HTERT RPE-1 (cell line): ENCODE data around the gene SH3TC1.

Experiments used
- in situ Hi-C: fragments of 300-500 bp; cut with MboI; formaldehyde crosslinking; loops from 4 replicates; pipeline ENCODE4 v1.14.3; 2020; ENCODE audit warnings: low sequenced_read_pairs

SH3TC1 gene

DNA sequence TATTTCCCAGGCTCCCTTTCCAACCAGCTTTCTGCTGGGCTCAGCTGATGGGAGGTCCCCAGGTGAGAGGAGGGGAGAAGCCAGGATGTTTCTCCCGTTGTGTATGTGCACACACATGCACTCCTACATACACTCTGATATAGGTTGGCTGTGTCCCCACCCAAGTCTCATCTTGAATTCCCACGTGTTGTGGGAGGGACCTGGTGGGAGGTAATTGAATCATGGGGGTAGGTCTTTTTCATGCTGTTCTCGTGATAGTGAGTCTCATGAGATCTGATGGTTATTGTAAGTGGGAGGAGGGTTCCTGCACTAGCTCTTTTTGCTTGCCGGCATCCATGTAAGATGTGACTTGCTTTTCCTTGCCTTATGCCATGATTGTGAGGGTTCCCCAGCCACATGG lies 58.8 kb downstream of the SH3TC1 start:
- in situ Hi-C loops = no loop called here

- in situ Hi-C loops = no loop called here
These were observed 59.6 kb downstream of the SH3TC1 start for GRCh38 chr4:8258552-8259212.

GRCh38 chr4:8259743-8260430 lies 60.8 kb downstream of the SH3TC1 start:
- in situ Hi-C loops = no loop called here

DNA sequence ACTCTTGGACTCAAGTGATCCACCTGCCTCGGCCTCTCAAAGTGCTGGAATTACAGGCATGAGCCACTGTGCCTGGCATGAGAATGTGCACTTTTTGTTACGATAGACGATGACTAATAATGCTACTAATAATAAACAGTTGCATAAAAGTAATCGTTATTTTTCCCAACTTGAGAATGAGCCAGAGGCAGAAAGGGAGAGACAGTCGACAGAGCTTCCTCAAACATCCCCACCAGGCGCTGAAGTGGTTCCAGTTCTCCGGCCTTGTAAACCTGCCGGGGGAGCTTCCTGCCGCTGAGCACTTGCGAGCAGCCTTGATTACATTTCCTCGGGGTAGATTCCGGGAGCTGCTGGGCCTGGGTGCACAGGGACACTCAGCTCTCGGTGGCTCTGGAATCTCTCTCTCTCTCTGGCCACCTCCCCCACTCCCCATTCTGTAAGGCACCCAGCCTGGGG lies 61.6 kb downstream of the SH3TC1 start:
- in situ Hi-C loops = no loop called here

DNA sequence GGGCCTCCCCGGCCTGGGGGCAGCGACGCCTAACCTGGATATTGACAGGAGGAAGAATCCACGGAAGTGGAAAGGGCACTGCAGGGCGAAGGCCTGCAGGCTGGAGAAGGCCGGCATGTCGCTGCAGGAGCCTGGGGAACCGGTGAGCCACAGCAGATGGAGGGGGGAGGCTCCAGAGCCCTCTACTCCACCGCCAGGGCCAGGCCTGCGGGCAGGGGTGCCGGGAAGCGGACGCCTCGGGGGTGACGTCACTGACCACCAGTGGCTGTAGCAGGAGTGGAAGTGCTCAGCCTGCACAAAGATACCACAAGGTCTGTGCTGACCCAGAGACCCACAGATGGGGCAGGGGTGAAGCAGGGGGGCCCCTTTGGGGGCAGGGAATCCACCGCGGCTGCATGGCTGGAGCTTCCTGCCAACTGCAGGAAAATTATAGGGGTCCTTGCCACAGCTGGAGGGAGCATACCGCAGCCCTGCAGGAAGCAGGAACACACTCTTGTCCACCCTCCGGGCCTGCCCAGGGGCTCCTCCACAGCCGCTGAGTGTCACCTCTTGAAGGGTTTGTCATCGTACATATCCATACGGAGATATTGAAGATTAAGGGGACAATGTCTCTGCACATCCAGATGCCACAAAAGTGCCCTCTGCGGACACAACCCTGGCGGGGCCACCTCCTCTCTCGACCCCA lies 62.9 kb downstream of the SH3TC1 start:
- in situ Hi-C loops = no loop called here

DNA sequence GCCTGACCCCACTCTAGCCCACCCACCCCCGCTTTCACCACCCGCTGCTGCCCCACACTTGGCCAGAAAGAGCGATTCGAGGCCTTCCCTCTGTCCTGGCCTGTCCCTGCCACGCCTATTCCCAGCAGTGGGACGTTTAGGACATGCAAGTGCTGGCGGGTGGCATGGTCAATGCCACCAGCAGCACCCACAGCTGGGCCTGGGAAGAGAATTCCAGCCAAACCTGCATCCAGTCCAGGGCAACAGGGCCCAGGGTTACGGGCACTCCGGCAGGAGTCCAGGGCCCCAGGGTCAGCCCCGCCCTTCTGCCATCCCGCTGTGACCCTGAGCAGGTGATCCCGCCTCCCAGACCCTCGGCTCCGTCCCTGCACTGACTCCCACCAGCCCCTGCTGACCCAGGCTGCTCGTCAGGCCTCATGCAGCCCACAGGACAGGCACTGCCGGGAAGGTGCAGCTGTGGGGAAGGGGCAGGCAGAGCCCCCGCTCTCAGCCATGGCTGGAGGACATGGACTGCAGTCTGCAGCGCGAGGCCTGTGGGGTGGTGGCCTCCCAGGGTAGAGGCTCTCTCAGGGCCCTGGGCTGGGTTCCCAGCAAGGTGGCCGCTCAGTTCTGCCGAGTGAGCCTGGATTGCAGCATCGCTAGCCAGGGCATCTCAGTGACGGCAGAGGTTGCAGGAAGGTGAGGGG lies 63.7 kb downstream of the SH3TC1 start:
- in situ Hi-C loops = no loop called here

DNA sequence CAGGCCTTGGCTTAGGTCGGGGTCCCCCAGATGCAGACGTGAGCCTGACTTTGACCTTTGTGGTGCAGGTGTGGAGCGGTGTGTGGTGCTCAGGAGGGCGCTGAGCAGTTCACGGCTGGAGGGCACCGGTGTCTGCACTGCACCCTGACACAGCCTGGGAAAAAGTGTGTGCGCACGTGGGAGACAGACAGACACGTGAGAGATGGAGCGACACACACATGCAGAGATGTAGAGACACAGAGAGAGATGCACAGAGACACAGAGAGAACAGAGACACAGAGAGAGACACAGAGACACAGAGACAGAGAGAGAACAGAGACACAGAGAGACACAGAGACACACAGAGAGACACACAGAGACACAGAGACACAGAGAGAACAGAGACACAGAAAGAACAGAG lies 64.3 kb downstream of the SH3TC1 start:
- in situ Hi-C loops = no loop called here

GRCh38 chr4:8264106-8264505 lies 65.0 kb downstream of the SH3TC1 start:
- in situ Hi-C loops = no loop called here

- in situ Hi-C loops = no loop called here
These were observed 66.3 kb downstream of the SH3TC1 start for GRCh38 chr4:8265171-8265929.

DNA sequence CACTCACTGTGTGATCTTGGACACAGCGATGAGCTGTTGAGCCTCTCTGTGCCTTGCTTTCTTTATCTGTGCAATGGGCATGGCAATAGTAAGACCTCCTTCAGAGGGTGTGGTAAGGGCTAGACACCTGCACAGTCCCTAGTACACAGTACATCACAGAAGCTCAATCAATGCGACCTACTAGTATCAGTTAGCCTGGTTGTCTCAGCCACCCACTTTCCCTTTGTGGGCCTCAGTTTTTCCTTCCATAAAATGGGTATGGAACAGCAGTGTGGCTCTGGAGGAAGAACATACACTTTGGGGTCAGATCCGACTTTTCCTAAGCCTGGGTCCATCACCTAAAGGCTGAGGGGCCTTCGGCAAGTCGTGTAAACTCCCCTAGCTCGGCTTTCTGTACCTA lies 67.0 kb downstream of the SH3TC1 start:
- in situ Hi-C loops = no loop called here

DNA sequence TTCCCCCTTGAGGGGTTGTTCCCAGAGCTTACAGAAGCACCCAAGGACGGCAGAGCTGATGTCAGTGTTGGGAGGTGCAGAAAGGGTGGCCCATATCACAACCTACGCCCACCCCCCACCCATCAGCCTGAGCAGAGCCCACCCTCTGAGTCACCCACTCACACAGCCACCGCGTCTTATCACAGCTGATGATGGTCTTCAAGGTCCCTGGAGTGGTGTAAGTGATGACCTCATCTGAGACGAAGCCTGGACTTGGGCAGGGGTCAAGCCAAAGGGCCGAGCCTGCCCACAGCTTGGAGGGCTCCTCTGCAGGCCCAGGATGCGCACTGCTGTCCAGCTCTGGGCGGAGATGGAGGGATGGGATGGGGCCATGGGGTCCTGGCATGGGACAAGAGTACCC lies 67.4 kb downstream of the SH3TC1 start:
- in situ Hi-C loops = no loop called here

- in situ Hi-C loops = no loop called here
These were observed 68.0 kb downstream of the SH3TC1 start for GRCh38 chr4:8267077-8267476.

- in situ Hi-C loops = no loop called here
These were observed 69.1 kb downstream of the SH3TC1 start for GRCh38 chr4:8268211-8268610.

- in situ Hi-C loops = no loop called here
These were observed 69.9 kb downstream of the SH3TC1 start for GRCh38 chr4:8268901-8269534.

- in situ Hi-C loops = no loop called here
These were observed 70.7 kb downstream of the SH3TC1 start, which contains the start of gene HTRA3 for GRCh38 chr4:8269535-8270417. TSS of gene HTRA3 (plus strand) at chr4:8269754. CDS start at chr4:8269969, 215 bp downstream.

- in situ Hi-C loops = no loop called here
These were observed 71.3 kb downstream of the SH3TC1 start for GRCh38 chr4:8270418-8270771.

DNA sequence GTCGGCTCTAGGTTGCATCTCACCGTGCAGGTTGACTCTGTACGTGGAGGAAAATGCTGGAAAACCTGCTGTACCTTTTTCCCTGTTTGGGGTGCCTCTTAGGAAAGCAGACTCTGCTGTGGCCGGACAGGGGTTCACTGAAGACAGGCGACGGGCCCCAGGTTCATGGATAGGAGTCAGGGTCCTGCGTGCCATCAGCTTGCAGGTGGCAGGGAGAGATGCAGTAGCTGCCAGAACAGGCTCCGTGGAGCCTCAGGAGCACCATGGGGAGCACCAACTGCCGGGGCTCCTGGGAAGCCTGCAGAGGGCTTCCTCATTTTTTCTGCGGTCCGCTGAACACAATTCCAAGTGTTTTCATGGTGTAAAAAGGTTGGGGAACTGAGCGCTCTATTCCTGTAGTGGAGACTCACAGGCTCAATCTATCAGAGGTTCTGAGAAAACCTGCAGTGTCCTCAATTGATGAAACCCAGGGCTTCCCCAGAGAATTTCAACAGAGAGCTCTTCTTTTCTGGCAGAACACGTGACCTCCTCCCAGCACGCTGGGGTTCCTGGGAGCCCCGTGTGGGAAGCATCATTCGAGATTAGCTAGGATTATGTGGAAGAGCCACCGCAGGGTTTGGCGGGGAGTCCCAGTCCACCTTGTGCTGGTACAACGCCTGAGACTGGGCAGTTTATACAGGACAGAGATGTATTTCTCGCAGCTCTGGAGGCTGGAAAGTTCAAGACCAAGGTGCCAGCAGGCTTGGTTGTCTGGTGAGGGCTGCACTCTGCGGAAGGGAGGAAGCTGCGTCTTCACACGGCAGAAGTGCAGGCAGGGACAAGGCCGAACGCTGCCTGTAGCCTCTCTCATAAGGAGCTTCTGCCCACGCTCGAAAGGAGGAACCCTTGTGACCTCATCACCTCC lies 72.1 kb downstream of the SH3TC1 start:
- in situ Hi-C loops = no loop called here

DNA sequence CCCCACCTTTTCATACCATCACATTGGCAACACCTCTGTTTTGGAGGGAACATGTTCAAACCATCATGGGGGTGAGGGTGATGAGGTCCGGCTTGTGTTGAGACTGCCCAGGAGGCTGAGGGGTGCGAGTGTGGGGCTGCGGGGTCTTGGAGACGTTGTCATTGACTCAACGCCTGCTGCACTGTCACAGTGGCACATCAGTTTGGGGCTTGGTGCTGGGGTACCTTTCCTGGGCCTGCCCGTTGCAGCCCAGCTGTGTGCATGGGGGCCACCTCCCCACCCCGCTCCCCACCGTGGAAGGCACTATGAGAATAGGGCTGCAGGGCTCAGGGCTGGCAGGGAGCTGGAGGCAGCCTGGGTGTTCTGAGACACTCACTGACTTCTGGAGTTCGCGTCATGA lies 72.7 kb downstream of the SH3TC1 start:
- in situ Hi-C loops = no loop called here
